Activated CD8-positive, alpha-beta T cell treated with anti-CD3 and anti-CD28 coated beads for 36 hours (primary cell): ENCODE measurements around the gene PRPF6. TPM values are rescaled to one million over a fixed set of nuclear protein-coding genes. Genes with fewer than 3 reads are reported as not detected.

Experiments used
- ATAC-seq: fragments of 200-7000 bp; cut with Tn5 transposase; one replicate; pipeline ENCODE4 v1.10.0; 2021; ENCODE audit warnings: mild to moderate bottlenecking, moderate library complexity
- CTCF ChIA-PET: fragments of 350-600 bp; sonication (Branson Sonifier 250); formaldehyde crosslinking; loops from one replicate; lab custom pipeline; 2021; ENCODE audit warnings: antibody characterized with exemption; lab: Charles Lee
- POLR2A ChIA-PET: fragments of 350-600 bp; sonication (Branson Sonifier 250); formaldehyde crosslinking; loops from one replicate; lab custom pipeline; 2021; ENCODE audit warnings: antibody characterized with exemption; lab: Charles Lee
- DNase-seq: peaks from one replicate; pipeline ENCODE4 v3.0.0-alpha.2; 2020
- H3K27ac Mint-ChIP-seq: one replicate; pipeline ENCODE4 v1.8.0; 2021; ENCODE audit warnings: mild to moderate bottlenecking, mixed read lengths
- H3K27me3 Mint-ChIP-seq: one replicate; pipeline ENCODE4 v1.8.0; 2021; ENCODE audit warnings: mixed read lengths
- H3K36me3 Mint-ChIP-seq: one replicate; pipeline ENCODE4 v1.8.0; 2021; ENCODE audit warnings: low read depth, mixed read lengths
- H3K4me1 Mint-ChIP-seq: one replicate; pipeline ENCODE4 v1.8.0; 2021; ENCODE audit warnings: low read depth, mixed read lengths
- H3K4me3 Mint-ChIP-seq: one replicate; pipeline ENCODE4 v1.8.0; 2021; ENCODE audit warnings: mild to moderate bottlenecking, moderate library complexity, mixed read lengths
- H3K9me3 Mint-ChIP-seq: one replicate; pipeline ENCODE4 v1.8.0; 2021; ENCODE audit warnings: mixed read lengths
- intact Hi-C: fragments of 100-400 bp; cut with micrococcal nuclease; formaldehyde crosslinking; loops from one replicate; pipeline ENCODE4 v1.10.0; 2022
- total RNA-seq, 2 experiments: library from RNA; stranded (reverse); gene quantifications; one replicate each; pipeline ENCODE4 v1.2.3, GENCODE V29; 2021
- TF ChIP-seq, protein P1 (sequence below): fragments of 200-600 bp; IDR thresholded peaks from one replicate; pipeline ENCODE4 v1.8.0; 2022; ENCODE audit warnings: antibody characterized with exemption, mild to moderate bottlenecking

PRPF6 gene
- total RNA-seq, 2 experiments from 2014 or later = 53.0 to 55.5 TPM

GRCh38 chr20:64052987-64053840, 72.3 kb downstream of the PRPF6 start:
- ATAC-seq (no peak), DNase-seq (no peak)
- ChIA-PET POLR2A (interaction anchor here (0.6 to 1.4 kb wide), 3 partner anchors 12 to 267 kb away, joined by 3 read pairs; no protein-coding TSS in a partner anchor), CTCF (interaction anchor here (1.2 to 1.6 kb wide), 3 partner anchors 9 to 67 kb away, joined by 4 to 14 read pairs (median 5); no protein-coding TSS in a partner anchor)
- no peaks in the 10 kb centered on the region for H3K36me3 Mint-ChIP-seq
- H3K4me1 Mint-ChIP-seq = peaks cover 9% of the 10 kb centered on the region
- no peaks in the 10 kb centered on the region for H3K9me3 Mint-ChIP-seq
- H3K4me3 Mint-ChIP-seq = no peak overlapping the region
- intact Hi-C loops = no loop called here
- TF ChIP-seq, protein P1, sequence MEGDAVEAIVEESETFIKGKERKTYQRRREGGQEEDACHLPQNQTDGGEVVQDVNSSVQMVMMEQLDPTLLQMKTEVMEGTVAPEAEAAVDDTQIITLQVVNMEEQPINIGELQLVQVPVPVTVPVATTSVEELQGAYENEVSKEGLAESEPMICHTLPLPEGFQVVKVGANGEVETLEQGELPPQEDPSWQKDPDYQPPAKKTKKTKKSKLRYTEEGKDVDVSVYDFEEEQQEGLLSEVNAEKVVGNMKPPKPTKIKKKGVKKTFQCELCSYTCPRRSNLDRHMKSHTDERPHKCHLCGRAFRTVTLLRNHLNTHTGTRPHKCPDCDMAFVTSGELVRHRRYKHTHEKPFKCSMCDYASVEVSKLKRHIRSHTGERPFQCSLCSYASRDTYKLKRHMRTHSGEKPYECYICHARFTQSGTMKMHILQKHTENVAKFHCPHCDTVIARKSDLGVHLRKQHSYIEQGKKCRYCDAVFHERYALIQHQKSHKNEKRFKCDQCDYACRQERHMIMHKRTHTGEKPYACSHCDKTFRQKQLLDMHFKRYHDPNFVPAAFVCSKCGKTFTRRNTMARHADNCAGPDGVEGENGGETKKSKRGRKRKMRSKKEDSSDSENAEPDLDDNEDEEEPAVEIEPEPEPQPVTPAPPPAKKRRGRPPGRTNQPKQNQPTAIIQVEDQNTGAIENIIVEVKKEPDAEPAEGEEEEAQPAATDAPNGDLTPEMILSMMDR = no peak
- H3K27me3 Mint-ChIP-seq = peaks cover 27% of the 10 kb centered on the region
- H3K27ac Mint-ChIP-seq = no peak overlapping the region

GRCh38 chr20:64053841-64054661, 73.1 kb downstream of the PRPF6 start:
- DNase-seq (no peak), ATAC-seq (no peak)
- peaks cover 13% of the 10 kb centered on the region for H3K4me1 Mint-ChIP-seq
- no peaks in the 10 kb centered on the region for H3K9me3 Mint-ChIP-seq
- H3K27ac Mint-ChIP-seq = no peak overlapping the region
- peaks cover 26% of the 10 kb centered on the region for H3K27me3 Mint-ChIP-seq
- ChIA-PET POLR2A (interaction anchor here (0.6 to 1.4 kb wide), 3 partner anchors 12 to 267 kb away, joined by 3 read pairs; no protein-coding TSS in a partner anchor), CTCF (interaction anchor here (1.2 to 1.6 kb wide), 3 partner anchors 8 to 67 kb away, joined by 4 to 9 read pairs (median 5); no protein-coding TSS in a partner anchor)
- H3K36me3 Mint-ChIP-seq = no peaks in the 10 kb centered on the region
- intact Hi-C loops = no loop called here
- H3K4me3 Mint-ChIP-seq = no peak overlapping the region
- TF ChIP-seq, protein P1 = no peak

DNA sequence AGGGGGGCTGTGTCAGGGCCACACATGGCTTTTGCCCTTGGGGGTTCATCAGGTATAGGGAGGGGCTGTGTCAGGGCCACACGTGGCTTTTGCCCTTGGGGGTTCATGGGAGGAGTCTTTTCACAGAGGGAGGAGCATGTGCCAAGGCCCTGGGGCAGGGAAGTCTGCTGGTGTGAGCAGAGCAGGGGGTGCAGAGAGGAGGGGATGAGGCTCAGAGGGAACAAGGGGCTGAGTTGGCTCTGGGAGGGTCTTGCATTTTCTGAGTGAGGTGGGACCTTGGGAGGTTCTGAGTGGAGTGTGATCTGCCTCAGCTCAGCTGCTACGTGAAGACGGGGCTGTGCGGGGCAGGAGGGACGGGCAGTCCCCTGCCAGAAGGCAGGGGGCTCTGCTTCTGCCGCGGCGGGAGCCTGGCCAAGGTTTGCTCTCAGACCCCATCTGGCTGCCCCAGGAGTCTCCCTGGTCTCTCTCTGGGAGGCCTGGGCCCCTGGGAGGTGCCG, 74.5 kb downstream of the PRPF6 start:
- ChIA-PET CTCF (interaction anchor here (1.6 kb wide), 1 partner anchor 15 kb away, joined by 9 read pairs; no protein-coding TSS in a partner anchor), POLR2A (interaction anchor here (0.6 to 1.4 kb wide), 2 partner anchors 9 to 11 kb away, joined by 3 read pairs; no protein-coding TSS in a partner anchor)
- no peaks in the 10 kb centered on the region for H3K9me3 Mint-ChIP-seq
- no peak overlapping the region for H3K4me3 Mint-ChIP-seq
- peaks cover 21% of the 10 kb centered on the region for H3K27me3 Mint-ChIP-seq
- TF ChIP-seq, protein P1 = no peak
- H3K27ac Mint-ChIP-seq = no peak overlapping the region
- no peak for ATAC-seq
- H3K36me3 Mint-ChIP-seq = no peaks in the 10 kb centered on the region
- peaks cover 13% of the 10 kb centered on the region for H3K4me1 Mint-ChIP-seq
- DNase-seq = no peak
- intact Hi-C loops = no loop called here

GRCh38 chr20:64055893-64056638, 75.1 kb downstream of the PRPF6 start:
- Mint-ChIP-seq H3K27me3 (peaks cover 15% of the 10 kb centered on the region), H3K9me3 (no peaks in the 10 kb centered on the region), H3K27ac (no peak overlapping the region), H3K4me1 (peaks cover 13% of the 10 kb centered on the region), H3K4me3 (no peak overlapping the region), H3K36me3 (no peaks in the 10 kb centered on the region)
- ATAC-seq (no peak), DNase-seq (no peak)
- TF ChIP-seq, protein P1 = no peak
- ChIA-PET CTCF (interaction anchor here (5.0 kb wide), 1 partner anchor 17 kb away, joined by 47 read pairs; no protein-coding TSS in a partner anchor), POLR2A (no interaction called here)
- intact Hi-C loops = no loop called here
